Effector CD8-positive, alpha-beta T cell (primary cell): ENCODE measurements around the gene ASPM.
"Not testable (repeated sequence)": the region's sequence is repeated elsewhere in the genome, so short reads cannot be mapped to it uniquely, and the experiment has no call there.

Experiments used
- DNase-seq: peaks from one replicate; lab custom pipeline; 2025; lab: John Stamatoyannopoulos, UW

The ASPM gene

GRCh38 chr1:197143276-197143675 lies 3.2 kb downstream of the ASPM start:
- DNase-seq: no peak

- no peak for DNase-seq
Observed at GRCh38 chr1:197141575-197141974, 4.9 kb downstream of the ASPM start.

DNA sequence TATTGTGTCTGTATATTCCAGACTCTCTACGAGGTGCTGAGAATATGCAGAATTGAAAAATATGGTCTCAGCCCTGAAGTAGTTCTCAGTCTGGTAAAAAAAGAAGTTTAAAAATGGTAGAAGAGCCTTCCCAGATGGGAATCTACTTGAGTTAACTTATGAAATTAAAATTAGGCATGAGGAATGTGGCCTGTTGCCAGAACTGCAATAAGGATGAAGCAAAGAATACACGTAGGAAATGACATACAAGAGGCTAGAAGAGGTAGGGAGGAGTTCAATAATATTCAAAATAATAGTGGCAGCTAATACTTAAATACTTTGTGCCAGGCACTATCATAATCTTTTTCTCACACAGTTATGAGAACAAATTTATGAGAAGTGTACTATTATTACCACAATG lies 6.3 kb downstream of the ASPM start:
- no peak for DNase-seq

DNA sequence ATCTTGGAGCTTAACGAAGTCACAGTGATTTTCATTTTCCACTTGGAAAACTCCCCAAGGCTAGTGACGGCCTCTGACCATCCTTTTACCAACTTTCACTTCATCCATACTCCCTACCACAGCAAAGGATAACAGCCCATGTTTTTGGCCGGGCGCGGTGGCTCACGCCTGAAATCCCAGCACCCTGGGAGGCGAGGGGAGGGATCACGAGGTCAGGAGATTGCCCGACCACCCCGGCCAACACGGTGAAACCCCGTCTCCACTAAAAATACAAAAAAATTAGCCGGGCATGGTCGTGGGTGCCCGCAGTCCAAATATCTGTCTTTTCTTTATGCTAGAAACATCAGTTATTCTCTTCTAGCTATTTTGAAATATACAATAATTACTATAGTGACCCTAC lies 7.3 kb downstream of the ASPM start:
- DNase-seq: no peak

DNA sequence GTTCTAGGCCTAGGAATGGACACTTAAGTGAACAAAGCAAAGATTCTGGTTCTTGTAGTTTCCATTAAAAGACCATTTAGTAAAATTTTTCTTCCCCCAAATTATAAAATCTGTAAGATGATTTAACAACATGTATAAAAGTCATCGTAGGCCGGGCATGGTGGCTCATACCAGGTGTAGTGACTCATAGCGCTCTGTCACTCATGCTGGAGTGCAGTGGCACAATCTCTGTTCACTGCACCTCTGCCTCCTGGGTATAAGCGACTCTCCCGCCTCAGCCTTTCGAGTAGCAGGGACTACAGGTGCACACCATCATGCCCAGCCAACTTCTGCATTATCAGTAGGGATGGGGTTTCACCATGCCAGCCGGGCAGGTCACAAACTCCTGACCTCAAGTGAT lies 9.1 kb downstream of the ASPM start:
- DNase-seq: no peak

DNA sequence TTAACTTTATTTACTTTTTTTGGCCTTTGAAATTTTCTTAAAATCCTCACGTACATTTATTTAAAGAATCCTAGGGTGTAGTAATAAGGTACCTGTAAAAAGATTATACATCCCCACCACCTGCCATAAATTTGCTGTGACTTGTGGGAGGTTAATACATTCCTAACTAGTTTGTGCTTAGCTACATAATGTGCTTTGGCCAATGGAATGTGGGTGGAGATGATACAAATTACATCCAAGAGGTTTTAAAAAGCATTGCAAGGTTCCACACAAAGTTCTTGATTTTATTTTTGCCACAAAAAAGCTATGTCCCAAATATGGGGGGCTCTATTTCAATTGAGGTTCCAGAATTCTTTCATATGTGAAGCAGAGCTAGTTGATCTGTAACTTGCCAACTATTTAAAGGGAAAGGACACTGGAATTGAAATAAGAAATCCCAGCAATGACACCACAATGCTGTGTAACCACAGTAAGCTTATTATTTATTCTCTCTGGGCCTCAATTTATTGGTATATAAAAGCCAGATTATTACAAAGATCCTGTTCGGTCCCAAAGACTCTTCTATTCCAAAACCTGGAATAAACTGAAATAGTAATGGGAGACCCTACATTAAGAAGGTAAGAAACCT lies 15.7 kb downstream of the ASPM start:
- no peak for DNase-seq

DNA sequence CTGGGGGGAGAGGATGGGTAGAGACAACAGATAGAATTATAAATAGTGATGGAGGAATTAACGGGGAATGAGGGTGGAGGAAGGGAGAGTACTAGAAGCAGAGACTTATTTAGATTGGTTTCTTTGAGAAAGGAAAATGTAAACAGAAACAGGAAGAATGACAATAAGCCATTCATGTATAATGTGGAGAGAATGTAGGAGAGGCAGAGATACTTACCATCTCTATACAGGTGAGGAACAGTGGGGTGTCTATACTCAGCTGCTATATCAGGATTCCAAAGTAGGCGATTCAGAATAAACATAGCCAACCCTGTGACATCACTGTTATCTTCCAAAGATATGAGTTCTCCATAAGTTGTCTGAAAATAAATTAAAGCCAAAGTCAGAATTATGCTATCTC lies 16.8 kb downstream of the ASPM start:
- DNase-seq: no peak

DNA sequence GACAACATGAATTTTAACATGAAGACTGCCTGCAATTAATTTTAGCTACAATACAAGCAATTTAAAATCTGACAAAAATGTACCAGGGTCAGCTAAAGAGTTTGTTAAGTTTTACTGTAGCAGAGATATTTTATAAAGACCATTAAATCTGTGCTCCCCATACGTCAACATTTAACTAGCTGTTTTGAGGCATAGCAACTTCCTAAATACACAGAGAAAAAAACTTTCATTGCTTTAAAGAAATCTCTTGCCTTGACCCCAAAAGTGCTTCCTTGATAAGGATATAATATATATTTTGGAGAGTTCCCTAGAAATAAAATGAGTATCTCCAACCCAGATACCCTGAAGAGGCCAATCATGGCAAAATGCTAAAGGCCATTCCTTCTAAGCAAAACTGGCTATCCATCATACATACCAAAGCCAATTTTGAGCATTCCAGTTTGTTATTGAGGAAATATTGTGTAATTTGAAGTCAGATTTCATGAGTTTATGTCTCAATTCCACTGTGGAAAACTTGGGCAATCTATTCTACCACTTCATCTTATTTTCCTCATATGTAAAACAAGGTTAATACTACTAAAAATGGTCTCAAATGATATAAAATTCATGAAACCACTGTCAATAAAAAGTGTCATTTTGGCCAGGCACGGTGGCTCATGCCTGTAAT lies 19.1 kb downstream of the ASPM start:
- no peak for DNase-seq

- no peak for DNase-seq
Observed at GRCh38 chr1:197126691-197127090, 19.8 kb downstream of the ASPM start.

DNA sequence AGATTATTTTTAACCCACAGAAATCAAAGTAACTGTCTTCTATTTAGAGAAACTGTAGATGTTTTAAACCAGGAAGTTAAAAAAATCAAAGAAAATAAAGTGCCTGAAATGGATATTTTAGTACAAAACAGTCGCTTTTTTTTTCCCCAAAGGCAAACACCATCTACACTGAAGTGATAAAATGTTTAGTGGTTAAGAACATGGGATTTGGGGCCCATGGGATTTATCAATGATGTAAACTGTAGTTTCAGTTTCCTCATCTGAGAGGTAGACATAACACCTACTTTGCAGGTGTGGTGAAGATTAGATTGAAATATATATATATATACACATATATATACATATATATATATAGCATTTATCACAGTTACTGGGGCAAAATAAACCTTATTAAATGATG lies 22.1 kb downstream of the ASPM start:
- no peak for DNase-seq

- DNase-seq: no peak
Observed at GRCh38 chr1:197116156-197116555, 30.3 kb downstream of the ASPM start.

DNA sequence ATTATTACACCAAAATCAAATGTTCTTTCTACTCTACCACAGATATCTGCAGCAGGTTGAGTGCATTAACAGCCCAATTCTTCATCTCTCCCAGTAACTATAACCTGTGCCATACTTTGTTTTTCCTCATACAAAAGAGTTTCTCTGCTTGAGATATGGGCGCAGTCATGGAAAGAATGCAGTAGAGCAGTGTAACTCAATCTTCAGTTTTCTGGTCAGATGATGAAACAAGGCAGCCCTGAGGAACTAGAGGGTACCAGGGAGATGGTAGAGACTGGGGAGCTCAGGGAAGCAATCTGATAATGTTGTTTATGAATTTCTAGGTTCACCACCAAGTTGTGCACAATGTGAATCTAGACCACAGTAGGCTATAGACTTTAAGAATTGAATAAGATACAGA lies 39.6 kb downstream of the ASPM start:
- DNase-seq: no peak

DNA sequence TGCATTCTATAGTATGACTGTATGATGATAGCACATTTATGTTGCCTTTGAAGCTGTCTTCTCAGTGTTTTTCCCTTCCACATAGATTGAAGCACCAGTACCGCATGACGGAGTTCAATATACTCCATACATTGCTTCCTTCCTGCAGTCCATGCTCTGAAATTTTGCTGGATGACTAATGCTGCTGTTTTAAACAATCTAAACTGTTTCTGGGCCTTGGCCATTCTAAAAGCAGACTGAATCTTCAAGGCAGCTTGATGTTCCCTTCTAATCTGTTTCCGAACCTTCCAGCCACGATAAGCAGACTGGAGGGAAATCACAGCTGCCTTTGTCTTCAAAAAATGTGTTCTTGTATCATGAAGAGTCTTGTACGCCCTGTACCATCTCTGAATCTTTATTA lies 43.2 kb downstream of the ASPM start:
- no peak for DNase-seq

- no peak for DNase-seq
Observed at GRCh38 chr1:197101978-197102377, 44.5 kb downstream of the ASPM start.

DNA sequence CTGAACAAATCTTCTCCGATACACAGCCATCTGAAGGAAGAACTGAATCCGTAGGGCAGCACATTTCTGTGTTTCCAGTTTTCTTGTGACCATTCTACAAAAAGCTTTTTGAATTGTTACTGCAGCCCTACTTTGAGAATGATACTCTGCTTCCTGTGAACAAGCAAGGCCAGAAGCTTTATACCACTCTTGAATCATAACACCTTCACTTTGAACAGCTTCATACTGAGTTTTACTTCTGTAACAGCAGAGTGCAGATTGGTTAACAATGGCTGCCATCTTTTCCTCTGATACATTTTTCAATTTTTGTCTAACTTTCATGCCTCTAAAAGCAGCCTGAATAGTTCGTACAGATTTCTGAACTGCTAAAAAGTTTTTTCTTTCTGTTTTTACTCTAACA lies 45.8 kb downstream of the ASPM start:
- no peak for DNase-seq

GRCh38 chr1:197099444-197099843 lies 47.0 kb downstream of the ASPM start:
- DNase-seq: no peak

DNA sequence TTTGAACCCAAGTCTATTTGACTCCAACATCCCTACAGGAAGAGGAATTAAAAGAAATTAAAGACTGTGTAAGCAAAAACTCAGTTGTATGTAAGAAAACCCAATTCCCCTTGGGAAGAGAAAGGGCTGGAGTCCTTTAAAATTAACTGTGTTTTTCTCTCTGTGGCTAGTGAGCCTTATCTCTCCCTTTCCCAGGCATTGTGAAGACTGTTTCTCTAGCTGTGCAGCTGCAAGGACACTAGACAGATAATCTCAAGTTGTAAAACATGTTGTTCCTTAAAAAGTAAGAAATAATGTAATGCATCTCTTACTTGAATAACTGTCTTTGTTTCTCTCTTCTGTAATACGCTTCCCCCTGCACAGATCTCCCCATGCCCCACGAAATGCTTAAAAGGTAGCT lies 49.5 kb downstream of the ASPM start:
- DNase-seq: not testable (repeated sequence)

DNA sequence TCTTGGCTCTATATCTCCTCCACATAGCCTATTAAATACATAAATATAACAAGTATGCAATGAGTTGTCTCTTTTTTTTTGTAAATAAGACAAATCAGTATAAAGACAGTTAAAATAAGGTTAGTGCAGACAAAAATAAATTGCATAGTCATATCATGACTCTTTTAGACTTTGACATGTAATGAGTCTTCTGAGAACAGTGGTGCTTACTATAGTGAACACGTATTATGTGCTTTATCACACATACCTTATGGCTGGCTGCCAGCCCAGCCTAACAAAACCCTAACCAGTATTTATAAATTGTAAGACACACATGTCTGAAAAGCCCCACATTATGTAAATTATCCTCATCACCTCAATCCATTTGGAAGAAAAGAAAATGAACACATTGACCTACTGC lies 50.3 kb downstream of the ASPM start:
- DNase-seq: no peak

- DNase-seq: no peak
Observed at GRCh38 chr1:197093226-197093885, 53.1 kb downstream of the ASPM start.

- DNase-seq: no peak
Observed at GRCh38 chr1:197092491-197093023, 53.9 kb downstream of the ASPM start.

- DNase-seq: no peak
Observed at GRCh38 chr1:197083474-197083873, 63.0 kb downstream of the ASPM start.

DNA sequence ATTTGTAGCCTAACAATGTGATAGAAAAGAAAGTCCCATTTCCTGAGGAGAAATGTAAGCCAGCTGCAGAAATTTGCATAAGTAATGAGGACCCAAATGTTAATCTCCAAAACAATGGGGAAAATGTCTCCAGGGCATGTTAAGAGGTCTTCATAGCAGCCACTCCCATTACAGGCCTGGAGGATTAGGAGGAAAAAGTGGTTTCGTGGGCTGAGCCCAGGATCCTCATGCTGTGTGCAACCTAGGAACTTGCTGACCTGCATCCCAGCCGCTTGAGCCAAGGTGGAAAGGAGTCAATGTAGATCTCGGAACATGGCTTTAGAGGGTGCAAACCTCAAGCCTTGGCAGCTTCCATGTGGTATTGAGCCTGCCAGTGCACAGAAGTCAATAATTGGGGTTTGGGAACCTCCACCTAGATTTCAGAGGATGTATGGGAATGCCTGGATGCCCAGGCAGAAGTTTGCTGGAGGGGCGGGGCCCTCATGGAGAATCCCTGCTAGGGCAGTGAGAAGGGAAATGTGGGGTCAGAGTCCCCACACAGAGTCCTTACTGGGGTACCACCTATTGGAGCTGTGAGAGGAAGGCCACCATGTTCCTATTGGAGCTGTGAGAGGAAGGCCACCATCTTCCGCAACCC lies 65.2 kb downstream of the ASPM start:
- no peak for DNase-seq

DNA sequence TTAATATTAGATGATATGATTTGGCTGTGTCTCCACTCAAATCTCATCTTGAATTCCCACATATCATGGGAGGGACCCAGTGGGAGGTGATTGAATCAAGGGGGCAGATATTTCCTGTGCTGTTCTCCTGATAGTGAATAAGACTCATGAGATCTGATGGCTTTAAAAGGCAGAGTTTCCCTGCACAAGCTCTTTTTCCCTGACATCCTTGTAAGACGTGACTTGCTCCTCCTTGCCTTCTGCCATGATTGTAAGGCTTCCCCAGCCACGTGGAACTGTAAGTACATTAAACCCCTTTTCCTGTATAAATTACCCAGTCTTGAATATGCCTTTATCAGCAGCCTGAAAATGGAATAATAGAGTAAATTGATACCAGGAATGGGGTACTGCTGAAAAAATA lies 66.1 kb downstream of the ASPM start:
- DNase-seq: no peak
